Hematopoietic multipotent progenitor cell treated with erythropoietin and hydrocortisone succinate and interleukin-3 and kit ligand, for 15 days (in vitro differentiated cells): ENCODE data around the gene SCARF1.

Experiments used
- DNase-seq: peaks from one replicate; pipeline ENCODE4 v3.0.0-alpha.2; 2015; ENCODE audit warnings: low spot score

SCARF1 gene

DNA sequence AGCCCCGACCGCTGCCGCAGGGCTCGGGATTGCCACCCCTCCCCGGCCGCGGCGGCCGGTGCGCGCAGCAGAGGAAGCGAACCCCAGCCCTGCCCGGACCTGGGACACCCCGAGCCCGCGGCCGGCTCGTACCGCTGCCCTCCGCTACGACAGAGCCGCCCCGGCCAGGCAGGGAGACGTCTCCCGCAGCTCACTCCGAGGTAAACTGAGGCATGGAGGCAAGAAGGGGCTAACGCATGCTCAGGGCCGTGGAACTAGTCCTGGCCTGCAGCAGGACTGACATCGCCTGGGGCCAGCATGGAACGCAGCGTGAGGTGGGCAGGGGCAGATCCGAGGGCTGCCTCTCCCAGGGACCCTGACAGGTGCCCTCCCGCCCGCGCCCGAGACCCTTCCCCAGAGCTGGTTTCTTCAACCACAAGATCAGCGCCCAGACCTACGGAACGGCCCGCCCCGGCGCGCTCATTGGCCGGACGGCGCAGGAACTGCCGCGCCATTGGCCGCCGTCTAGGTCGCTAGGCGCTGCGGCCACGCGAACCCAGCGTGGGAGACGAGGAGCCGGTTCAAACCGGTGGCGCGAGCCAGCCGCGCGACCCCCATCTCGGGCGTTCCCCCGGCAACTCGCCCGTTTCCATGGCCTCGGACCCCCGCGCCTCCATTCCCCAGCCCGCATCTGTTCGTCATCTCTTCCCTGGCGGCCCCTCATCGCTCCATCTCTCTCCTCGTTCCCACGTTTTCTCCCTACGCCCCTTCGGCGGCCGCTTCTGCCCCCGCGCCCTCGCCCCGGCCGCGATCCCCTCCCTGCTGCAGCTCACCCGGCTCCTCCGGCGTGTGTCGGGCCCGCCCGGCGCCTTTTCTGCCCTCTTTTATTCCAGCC, 17.3 kb downstream of the SCARF1 start, which contains the start of gene SLC43A2:
Gene SLC43A2, minus strand, starts transcription at position 853 of the 874 bp plus-strand sequence. CDS start 960 bp downstream, outside the sequence.
- DNase-seq: peak; percentile 81

DNA sequence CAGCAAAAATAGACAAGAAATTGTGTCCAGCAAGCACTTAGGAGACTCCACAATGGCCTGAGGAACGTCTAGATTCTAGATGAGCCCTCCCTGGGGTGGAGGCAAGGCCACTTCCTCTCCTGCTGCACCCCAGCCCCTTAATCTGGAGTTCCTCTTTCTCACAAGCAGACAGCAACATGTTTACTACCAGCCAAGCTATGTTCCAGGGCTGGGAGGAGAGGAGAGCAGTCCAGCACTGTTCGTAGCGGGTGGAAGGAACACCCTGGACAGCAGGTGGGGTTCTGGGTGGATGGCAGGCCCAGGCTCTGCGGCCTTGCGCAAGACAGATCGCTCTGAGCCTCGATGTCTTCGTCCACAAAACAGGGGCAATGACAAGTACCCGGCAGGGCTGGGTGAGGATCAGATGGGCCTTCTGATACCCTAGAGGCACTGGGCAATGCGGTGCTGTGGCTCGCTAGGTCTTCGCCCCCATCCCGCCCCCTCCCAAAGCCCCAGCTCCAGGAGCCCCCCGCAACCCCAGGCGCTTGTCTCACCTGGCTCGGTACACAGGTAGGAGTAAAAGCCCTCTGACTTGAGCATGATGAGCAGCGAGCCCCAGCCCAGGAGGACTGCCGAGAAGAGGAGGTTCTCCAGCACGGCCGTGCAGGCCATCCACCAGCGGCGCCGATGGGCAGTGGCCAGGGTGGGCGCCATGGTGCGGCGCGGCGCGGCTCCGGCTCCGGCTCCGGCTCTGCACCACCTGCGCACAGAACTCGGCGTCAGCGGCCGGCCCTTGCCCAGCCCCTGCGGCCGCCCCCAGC, 18.1 kb downstream of the SCARF1 start:
- DNase-seq: no peak

DNA sequence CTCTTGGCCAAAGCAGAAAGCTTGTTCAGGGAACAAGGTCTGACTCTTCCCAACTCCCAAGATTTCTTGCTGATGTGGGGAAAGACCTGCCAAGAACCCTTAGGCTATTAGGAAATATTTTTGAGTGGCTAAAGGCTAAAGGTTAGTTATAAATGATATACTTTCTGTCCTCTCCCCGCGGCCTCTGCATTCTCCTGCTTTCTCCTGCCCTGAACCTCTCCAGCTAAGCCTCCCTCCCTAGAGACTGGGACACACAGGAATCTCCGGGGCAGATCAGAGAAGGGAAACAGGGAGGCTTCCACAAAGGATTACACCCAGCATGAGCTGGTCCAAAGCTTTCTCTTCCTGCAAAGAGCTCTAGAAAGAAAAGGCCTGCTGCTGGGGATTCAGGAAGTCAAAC, 19.2 kb downstream of the SCARF1 start:
- no peak for DNase-seq

DNA sequence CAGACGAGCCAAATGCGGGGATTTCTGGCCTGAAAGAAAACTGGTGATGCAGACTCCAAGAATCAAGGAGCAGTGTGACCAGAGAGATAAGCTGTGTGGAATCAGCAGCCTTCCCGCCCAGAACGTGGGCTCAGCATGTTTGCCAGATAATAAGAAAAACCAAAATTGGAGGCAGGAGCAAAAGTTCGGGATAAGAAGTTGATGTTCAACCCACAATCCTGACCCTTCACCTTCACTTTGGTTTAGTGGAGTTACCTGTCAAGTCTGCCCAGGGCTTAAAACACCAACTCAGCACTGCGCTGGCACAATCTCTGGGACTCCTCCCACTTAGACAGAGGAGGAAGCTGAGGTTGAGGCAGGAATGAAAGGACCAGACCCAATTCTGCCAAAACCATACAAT, 20.0 kb downstream of the SCARF1 start:
- DNase-seq: peak; percentile 30

DNA sequence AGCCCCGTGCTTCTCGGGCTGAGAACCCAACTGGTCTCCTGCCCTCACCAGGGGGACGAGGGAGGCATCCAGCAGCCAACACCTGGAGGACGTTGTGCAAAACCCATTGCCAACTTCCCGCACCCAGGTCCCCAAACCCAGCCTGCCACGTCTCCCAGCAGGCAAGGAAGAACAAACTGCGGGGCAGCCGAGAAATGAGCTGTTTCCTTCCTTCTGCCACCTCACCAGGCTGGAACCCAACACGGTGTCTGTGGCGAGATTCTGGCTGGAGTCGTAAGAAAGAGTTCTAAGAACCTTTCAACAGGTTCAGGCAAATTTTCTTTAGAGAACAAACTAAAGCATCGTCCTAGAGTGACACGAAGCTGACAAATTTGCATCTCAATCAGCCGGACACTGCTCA, 20.5 kb downstream of the SCARF1 start:
- DNase-seq: no peak

DNA sequence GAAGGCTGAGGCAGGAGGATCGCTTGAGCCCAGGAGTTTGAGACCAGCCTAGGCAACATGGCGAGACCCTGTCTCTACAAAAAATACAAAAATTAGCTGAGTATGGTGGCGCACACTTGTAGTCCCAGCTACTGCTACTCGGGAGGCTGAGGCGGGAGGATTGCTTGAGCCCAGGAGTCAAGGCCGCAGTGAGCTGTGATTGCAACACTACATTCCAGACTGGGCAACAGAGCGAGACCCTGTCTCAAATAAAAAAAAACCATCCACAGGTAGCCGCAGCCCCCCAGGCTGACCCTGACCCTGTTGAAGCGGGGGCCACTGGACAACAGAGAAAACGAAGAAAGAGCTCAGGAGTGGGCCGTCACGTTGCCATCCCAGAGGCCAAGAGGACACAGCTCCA, 20.9 kb downstream of the SCARF1 start:
- DNase-seq: no peak

DNA sequence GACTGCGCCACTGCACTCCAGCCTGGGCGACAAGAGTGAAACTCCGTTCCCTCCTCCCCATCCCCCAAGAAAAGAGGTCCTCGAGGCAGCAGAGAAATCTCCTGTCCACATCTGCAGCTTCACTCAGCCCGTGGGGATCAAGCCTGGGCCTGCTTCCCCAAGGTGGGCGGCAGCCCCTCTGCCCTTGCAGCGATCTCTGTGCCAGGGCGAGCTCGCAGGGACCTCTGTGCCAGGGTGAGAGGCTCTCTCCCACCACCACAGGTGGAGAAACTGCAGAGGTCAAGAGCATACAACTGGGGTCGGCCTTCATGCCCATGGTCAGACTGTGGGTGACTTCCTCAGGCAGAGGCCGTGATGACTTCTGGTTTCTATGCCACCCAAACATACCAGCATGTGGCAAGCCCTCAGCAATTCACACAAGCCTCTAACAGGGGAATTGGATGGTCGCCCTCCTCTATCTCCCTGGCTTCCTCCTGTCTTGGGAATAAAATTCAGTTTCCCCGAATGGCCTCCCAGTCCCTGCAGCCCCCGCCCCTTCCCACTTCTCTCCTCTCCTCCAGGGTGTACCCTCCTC, 22.4 kb downstream of the SCARF1 start:
- DNase-seq: no peak

DNA sequence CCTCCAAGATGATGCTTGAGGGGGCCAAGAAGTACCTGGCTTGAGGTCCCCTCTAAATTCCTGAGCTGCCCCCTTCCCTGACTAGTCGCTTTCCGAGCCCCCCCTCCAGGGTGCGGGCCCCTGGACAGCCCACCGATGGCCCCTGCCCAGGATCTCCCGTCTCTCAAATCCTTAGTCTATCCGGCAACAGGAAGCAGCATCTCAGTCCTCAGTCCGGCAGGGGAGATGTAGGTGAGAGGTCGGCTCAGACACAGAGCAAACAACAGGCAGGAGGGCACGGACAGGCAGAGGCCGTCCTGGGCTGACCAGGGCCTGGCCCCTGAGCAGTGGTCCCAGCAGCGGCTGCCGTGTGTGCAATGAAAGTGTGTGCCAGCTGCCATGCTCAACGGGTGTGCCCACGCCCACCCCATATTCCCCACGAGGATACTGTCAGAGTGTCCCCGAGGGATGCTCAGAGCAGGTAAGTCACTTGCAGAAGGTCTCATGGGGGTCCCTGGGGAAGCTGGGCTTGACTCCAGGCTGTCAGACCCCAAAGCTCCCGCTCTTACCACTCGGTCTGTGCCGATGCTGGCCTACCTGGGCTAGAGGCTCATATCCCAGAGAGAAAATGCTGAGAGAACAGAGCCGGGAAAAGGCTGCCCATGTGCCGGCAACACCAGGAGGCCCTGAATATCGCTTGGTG, 24.1 kb downstream of the SCARF1 start:
- DNase-seq: no peak

DNA sequence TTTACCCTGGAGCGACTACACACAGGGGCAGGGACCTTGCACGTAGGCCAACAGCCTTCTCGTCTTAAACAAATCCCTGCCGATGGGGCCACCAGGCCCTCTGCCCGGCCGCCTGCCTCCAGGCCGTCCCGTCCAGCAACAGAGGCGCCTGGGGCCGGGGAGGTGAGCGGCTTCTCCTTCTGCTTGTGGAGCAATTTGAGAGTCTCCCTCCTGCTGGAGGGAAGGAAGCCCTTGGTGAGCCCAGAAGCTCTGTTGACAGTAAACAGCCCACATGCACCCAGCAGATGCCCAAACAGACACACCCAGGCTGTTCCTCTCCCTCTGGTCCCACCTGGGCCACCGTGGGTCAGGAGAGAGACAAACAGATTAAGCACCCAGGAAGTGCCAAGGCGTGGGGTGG, 25.0 kb downstream of the SCARF1 start:
- DNase-seq: no peak

DNA sequence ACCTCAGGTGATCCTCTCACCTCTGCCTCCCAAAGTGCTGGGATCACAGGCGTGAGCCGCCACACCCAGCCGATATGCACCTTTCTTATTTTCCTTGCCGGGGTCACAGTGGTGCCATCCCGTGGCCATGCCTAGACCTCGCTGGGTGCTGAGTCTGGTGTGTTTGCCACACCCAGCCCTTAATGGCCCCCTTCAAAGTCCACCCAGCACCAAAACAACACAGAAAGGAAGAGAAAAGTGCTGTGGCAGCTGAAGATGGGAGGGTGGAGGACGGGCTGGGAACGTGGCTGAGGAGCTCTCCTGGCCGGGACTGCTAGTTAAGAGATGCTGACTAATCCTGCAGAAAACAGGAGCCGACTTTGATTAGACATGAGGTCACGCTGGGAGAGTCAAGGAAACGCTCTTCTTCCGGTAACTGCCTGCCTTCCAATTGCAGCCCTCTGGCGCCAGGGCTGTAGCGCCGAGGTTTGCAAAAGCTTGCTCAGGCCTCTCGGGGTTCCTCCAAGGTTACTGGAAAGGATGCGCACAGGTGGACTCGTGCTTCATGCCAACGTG, 27.8 kb downstream of the SCARF1 start:
- peak; percentile 51 for DNase-seq

DNA sequence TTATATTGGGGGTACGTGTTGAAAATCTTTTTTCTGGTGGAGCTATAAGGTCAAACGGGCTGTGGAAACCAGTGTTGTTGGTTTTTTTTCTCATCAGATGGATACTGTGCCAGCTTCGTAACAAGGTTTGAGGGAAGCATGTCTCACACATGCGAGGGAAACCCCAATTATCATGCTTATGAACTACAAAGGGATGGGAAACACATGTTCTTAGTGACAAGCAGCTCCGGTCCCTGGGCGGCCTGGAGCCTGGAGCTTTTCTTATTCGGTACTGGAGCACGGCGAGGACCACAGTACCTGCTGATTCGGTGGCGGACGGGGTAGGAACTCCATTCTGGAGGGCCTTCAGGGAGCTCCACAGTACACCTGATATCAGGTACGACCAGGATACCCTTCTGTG, 29.4 kb downstream of the SCARF1 start:
- DNase-seq: no peak

DNA sequence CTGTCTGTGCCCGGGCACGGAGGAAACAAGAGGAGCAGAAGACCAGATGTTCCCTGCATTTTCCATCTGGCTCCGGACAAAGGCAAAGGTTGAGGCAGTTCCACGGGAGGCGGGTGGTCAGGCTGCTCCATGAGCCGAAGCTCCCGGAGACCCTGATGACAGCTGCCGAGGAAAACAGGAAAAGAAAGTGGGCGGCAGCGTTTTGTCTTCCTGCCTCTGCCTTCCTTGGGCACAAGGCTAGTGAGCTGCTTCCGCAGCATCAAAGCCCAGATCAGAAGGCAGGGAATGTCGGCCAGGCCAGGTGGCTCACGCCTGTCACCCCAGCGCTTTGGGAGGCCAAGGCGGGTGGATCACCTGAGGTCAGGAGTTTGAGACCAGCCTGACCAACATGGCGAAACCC, 33.1 kb downstream of the SCARF1 start:
- DNase-seq: no peak

DNA sequence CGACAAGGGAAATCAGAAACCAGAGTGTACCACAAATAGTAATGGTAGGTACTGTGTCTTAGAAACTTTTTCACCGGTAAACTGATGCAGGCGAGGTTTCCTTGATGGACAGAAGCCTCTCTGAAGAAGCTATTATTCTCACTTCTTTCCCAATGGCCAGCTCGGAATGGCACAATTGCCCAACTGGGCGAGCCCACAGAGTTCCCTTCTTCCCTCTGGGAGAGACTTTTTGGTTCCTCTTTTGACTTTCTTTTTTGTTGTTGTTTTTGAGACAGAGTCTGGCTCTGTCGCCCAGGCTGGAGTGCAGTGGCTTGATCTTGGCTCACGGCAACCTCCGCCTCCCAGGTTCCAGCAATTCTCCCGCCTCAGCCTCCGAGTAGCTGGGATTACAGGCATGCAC, 33.8 kb downstream of the SCARF1 start:
- no peak for DNase-seq

DNA sequence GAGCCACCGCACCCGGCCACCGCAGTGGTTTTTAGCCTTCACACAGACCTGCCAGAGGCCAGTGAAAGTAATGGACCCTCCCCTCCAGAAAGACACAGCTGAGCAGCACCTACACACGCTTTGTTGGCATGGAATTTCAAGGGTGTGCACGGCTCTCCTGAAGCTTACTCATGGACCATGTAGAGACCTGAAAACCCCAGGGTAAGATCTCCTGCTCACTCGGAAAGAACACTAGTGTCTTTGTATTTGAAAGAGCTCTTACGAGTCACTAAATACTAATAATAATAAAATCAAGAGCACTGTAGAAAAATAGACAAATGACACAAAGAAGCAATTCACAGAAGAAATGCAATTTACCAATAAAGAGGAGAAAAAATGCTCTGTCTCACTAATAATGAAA, 36.9 kb downstream of the SCARF1 start:
- DNase-seq: no peak

DNA sequence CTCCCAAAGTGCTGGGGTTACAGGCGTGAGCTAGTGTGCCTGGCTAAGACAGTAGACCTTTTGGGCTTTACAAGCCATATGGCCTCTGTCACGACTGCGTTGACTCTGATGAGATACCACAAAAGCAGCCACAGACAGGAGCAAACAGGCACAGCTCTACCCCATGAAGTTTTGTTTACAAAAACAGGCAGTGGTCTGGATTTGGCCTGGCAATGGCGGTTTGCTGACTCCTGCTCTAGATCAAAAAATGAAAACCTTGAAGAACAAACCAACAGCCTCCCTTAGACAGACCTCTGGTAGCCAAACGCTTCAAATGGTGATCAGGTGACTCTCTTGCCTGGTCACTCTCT, 37.6 kb downstream of the SCARF1 start:
- DNase-seq: no peak

DNA sequence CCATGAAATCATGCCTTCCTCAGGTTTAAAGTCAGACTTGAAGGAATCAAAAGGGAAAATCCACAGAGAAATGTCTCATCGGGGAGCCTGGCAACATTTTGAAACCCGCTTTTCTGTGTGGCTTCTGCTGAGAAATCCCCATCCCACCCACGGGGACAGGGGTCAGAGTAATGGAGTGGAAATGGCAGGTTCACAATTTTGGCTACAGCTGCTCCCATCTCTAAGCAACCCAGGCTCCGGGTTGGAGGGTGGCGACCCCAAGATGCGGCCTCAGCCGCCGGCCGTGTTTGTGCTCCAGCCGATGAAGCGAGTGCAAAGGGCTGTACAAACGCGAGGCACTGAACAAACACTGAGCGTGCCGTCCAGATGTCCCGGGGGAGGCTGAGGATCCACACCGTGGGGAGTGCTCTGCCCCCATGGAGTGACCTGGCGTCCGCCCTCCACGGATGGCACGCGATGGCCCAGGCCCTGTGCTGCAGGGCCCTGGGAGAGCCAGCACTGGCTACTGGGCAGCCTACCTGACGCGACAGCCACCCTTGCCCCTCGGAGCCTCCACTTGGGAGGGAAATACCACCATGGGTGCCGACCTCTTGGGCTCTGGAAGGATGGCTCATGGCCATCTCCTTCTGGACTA, 39.1 kb downstream of the SCARF1 start:
- no peak for DNase-seq

DNA sequence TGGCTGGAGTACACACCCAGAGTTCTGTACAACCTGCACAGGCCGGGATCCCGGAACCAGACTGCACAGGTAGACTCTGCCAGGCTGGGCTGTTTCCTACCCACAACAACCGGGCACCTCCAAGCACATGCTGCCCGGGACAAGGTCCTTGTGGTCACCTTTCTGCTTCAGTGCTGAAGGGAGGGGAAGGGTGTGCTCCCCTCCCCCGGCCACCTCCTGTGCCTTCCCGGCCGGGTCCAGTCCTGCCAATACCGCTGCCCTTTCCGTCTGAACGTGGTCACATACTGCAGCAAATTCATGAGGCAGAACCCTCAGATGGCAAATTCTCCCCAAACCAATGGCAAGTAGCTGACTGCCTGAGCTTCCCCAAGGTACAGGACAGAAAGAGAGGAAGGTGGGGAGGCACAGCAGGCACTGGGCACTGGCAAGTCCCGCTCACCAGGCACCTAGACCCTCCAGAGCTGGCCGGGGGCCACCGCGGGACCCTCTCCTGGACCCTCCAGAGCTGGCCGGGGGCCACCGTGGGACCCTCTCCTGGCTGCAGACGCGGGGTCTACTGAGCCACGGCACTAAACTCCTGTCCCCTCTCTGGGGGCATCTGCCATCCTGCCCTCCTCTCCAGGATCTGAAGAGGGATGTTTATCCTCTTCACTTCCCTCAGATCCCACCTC, 39.7 kb downstream of the SCARF1 start:
- no peak for DNase-seq

DNA sequence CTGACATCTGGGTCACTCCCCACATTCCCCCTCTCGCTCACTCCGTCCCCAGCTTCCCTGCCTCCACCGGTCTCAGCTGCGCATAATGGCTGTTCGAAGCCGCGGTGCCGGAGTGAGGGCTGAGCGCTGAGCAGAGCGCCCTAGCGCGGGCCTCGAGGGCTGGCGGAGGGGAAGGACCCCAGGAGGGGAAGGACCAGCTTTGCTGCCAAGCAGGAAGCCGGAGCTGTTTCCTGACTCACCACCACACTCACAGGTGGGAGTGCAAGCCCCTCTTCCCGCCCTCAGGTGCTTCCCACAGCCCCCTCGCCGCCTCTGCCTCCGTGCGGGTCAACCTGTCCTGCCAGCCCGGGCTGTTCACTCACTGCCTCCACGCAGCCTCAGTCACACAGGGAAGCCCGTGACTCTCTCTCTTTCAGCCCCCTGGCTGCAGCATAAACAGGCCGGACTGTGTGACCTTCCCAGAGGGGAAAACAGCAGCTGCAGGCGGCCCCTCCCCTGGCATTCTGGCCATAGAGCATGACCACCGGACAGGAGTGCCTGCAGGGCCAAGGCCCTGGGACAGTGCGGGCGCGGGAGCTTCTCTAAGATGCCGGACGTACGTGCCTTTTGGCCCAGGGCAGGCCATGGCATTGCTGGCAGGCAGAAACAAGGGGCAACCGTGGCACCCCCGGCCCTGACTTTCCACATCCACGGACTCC, 40.6 kb downstream of the SCARF1 start:
- no peak for DNase-seq

DNA sequence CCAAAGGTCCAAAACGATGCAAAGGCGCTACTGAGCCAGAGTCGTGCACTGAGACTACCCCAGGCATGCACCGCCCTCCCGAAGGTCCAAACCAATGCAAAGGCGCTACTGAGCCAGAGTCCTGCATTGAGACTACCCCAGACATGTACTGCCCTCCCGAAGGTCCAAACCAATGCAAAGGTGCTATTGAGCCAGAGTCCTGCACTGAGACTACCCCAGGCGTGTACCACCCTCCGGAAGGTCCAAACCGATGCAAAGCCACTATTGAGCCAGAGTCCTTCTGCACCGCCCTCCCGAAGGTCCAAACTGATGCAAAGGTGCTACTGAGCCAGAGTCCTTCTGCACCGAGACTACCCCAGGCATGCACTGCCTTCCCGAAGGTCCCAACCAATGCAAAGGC, 44.0 kb downstream of the SCARF1 start:
- no peak for DNase-seq

DNA sequence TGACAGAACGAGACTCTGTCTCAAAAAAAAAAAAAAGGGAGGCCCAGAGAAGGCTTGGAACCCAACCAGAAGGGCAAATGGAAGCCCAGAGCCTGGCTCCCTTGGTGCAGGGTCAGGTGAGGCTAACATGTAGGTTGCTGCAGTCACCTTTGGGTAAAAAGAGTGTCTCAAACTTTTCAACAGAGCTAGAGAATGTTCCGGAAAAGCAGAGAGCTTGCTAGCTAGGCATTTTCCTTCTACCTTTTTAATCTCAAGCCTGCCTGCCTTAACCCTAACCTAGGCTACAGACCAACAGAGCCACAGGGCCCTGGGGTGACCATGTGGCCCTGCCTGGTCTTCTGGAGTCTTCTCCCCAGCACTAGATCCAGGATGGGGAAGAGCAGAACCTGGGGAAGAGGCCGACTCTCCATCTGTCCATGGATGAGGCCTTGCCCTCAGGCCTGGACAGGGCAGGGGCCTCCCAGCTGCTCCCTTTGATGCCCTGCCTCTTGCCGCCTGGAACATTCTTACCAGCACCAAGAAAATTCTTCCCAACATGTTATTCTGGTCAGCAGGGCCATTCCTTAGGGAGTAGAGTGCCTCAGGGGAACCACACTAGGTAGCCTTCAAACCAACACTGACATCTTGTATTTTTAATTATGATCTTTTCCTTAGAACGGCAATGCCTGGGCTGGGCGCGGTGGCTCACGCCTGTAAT, 47.0 kb downstream of the SCARF1 start:
- no peak for DNase-seq
